DMS53 treated with DMSO at 0.1 percent for 48 hours (cell line): ENCODE measurements around the gene NCKIPSD.

Experiments used
- DNase-seq: peaks from one replicate; lab custom pipeline; 2025; ENCODE audit not compliant: unreplicated experiment; lab: John Stamatoyannopoulos, UW

Gene NCKIPSD

GRCh38 chr3:48651771-48652170 is 33.9 kb downstream of the NCKIPSD start:
- DNase-seq: no peak

GRCh38 chr3:48650723-48651122 is 35.0 kb downstream of the NCKIPSD start:
- no peak for DNase-seq

GRCh38 chr3:48648188-48648850 is 37.4 kb downstream of the NCKIPSD start:
- no peak for DNase-seq

GRCh38 chr3:48647714-48648113 is 38.0 kb downstream of the NCKIPSD start:
- no peak for DNase-seq

GRCh38 chr3:48644898-48645760 is 40.6 kb downstream of the NCKIPSD start:
- no peak for DNase-seq

GRCh38 chr3:48642605-48643004 is 43.1 kb downstream of the NCKIPSD start:
- no peak for DNase-seq

GRCh38 chr3:48641396-48641795 is 44.3 kb downstream of the NCKIPSD start:
- no peak for DNase-seq

GRCh38 chr3:48639944-48640606 is 45.6 kb downstream of the NCKIPSD start:
- no peak for DNase-seq

GRCh38 chr3:48637305-48637704 is 48.4 kb downstream of the NCKIPSD start:
- DNase-seq: no peak

- no peak for DNase-seq
These were observed 49.5 kb downstream of the NCKIPSD start for GRCh38 chr3:48636149-48636655.

- DNase-seq: peak; percentile 63
These were observed 50.3 kb downstream of the NCKIPSD start, which contains the start of gene SLC26A6 for GRCh38 chr3:48635222-48636021. SLC26A6 (minus strand) TSS chr3:48635461; CDS start chr3:48635393, 68 bp downstream.

GRCh38 chr3:48634661-48635221 is 51.0 kb downstream of the NCKIPSD start:
- no peak for DNase-seq

- no peak for DNase-seq
These were observed 52.0 kb downstream of the NCKIPSD start for GRCh38 chr3:48633743-48634142.

- no peak for DNase-seq
These were observed 52.5 kb downstream of the NCKIPSD start for GRCh38 chr3:48633256-48633655.

GRCh38 chr3:48631516-48632448 is 53.9 kb downstream of the NCKIPSD start:
- no peak for DNase-seq

GRCh38 chr3:48630833-48631232 is 54.9 kb downstream of the NCKIPSD start:
- DNase-seq: no peak

- DNase-seq: no peak
These were observed 55.3 kb downstream of the NCKIPSD start for GRCh38 chr3:48630407-48630806.

- DNase-seq: no peak
These were observed 55.8 kb downstream of the NCKIPSD start for GRCh38 chr3:48629894-48630293.

- no peak for DNase-seq
These were observed 57.3 kb downstream of the NCKIPSD start for GRCh38 chr3:48628277-48629017.
